Measurements from ENCODE around the gene CLEC4F.
"Not testable (repeated sequence)": the region's sequence is repeated elsewhere in the genome, so short reads cannot be mapped to it uniquely, and the experiment has no call there.

CLEC4F gene

GRCh38 chr2:70823249-70823648, 2.9 kb upstream of the CLEC4F start:
- no peak for DNase-seq

- DNase-seq: no peak
These were observed 2.4 kb upstream of the CLEC4F start for GRCh38 chr2:70822843-70823242.

- DNase-seq: no peak
These were observed 3.0 kb downstream of the CLEC4F start for GRCh38 chr2:70817284-70817954.

- DNase-seq: no peak
These were observed 3.7 kb downstream of the CLEC4F start for GRCh38 chr2:70816726-70817125.

- DNase-seq: peak; percentile 71 to 85
These were observed 11.1 kb downstream of the CLEC4F start for GRCh38 chr2:70808983-70809958.

GRCh38 chr2:70807828-70808118, 12.6 kb downstream of the CLEC4F start:
- no peak for DNase-seq

- peak; percentile 19 to 49 for DNase-seq
These were observed 13.1 kb downstream of the CLEC4F start for GRCh38 chr2:70807102-70807827.

GRCh38 chr2:70806620-70807019, 13.8 kb downstream of the CLEC4F start:
- DNase-seq: no peak

- DNase-seq: peak; percentile 71 to 84
These were observed 14.4 kb downstream of the CLEC4F start for GRCh38 chr2:70806013-70806412.

- DNase-seq: no peak
These were observed 18.7 kb downstream of the CLEC4F start for GRCh38 chr2:70801607-70802263.

GRCh38 chr2:70799706-70800105, 20.7 kb downstream of the CLEC4F start:
- DNase-seq: no peak

- not testable (repeated sequence) for DNase-seq
These were observed 22.4 kb downstream of the CLEC4F start for GRCh38 chr2:70797996-70798395.

- DNase-seq: no peak
These were observed 22.9 kb downstream of the CLEC4F start for GRCh38 chr2:70797506-70797905.

- DNase-seq: no peak
These were observed 24.1 kb downstream of the CLEC4F start for GRCh38 chr2:70796262-70796661.

GRCh38 chr2:70795164-70795995, 25.0 kb downstream of the CLEC4F start:
- no peak for DNase-seq

- DNase-seq: no peak
These were observed 26.9 kb downstream of the CLEC4F start for GRCh38 chr2:70793450-70793849.

- peak in 1 of 2 experiments; percentile 20 for DNase-seq
These were observed 30.1 kb downstream of the CLEC4F start, which contains the start of gene FIGLA for GRCh38 chr2:70790136-70790828. Gene FIGLA (minus strand): TSS chr2:70790643. CDS start chr2:70790638, 5 bp downstream.

GRCh38 chr2:70789304-70790135, 30.9 kb downstream of the CLEC4F start:
- DNase-seq: peak; percentile 51 to 81

GRCh38 chr2:70785137-70785911, 35.1 kb downstream of the CLEC4F start:
- peak; percentile 29 to 77 for DNase-seq
